Fibroblast of lung (primary cell): ENCODE data around the gene RNF2. TPM values are rescaled to one million over a fixed set of nuclear protein-coding genes. Genes with fewer than 3 reads are reported as not detected.
A peak's percentile ranks its signal among the peaks of the same experiment; 100 is the strongest.

Experiments used
- DNase-seq, 2 donors: peaks; one replicate each; pipeline versions ENCODE4 v3.0.0 to v3.0.0-alpha.2; 2010; ENCODE audit warnings: low read depth in 2 of 2
- H2AFZ ChIP-seq: 2 replicates; pipeline ENCODE4 v1.5.1; 2012; ENCODE audit warnings: low read length, control low read depth, inconsistent platforms
- H3K27ac ChIP-seq: 2 replicates; pipeline ENCODE4 v1.5.1; 2011; ENCODE audit warnings: low read length, control low read depth; ENCODE audit not compliant: insufficient read depth
- H3K27me3 ChIP-seq: 2 replicates; pipeline ENCODE4 v1.5.1; 2011; ENCODE audit warnings: mild to moderate bottlenecking, low read length; ENCODE audit not compliant: control insufficient read depth, insufficient read depth
- H3K36me3 ChIP-seq: 2 replicates; pipeline ENCODE4 v1.5.1; 2011; ENCODE audit warnings: low read length; ENCODE audit not compliant: control insufficient read depth, insufficient read depth
- H3K4me1 ChIP-seq: 2 replicates; pipeline ENCODE4 v1.5.1; 2011; ENCODE audit warnings: low read length; ENCODE audit not compliant: control insufficient read depth, insufficient read depth; ENCODE audit errors: extremely low read depth
- H3K4me2 ChIP-seq: 2 replicates; pipeline ENCODE4 v1.5.1; 2011; ENCODE audit warnings: low read length, control low read depth; ENCODE audit not compliant: insufficient read depth; ENCODE audit errors: extremely low read depth
- H3K4me3 ChIP-seq, 4 experiments: fragments of 200-600 bp in 1 of 4; sonication (generic) in 1 of 4; replicated peaks in 1 of 4; 2 replicates each; pipeline ENCODE4 v1.5.1; 2011 to 2016; ENCODE audit warnings: low read length in 4 of 4, low read depth in 3 of 4, mild to moderate bottlenecking in 3 of 4, control low read depth in 2 of 4, inconsistent platforms in 1 of 4, mixed read lengths in 1 of 4; ENCODE audit not compliant: insufficient read depth in 1 of 4; ENCODE audit errors: control extremely low read depth in 1 of 4
- H3K79me2 ChIP-seq: 2 replicates; pipeline ENCODE4 v1.5.1; 2012; ENCODE audit warnings: mild to moderate bottlenecking, low read length, inconsistent platforms; ENCODE audit not compliant: control insufficient read depth, insufficient read depth
- H3K9ac ChIP-seq: 2 replicates; pipeline ENCODE4 v1.5.1; 2011; ENCODE audit warnings: mild to moderate bottlenecking, low read length, control low read depth; ENCODE audit not compliant: insufficient read depth
- H3K9me3 ChIP-seq: 2 replicates; pipeline ENCODE4 v1.5.1; 2012; ENCODE audit warnings: low read depth, low read length; ENCODE audit not compliant: control insufficient read depth, insufficient read depth
- H4K20me1 ChIP-seq: 2 replicates; pipeline ENCODE4 v1.5.1; 2011; ENCODE audit warnings: low read length; ENCODE audit not compliant: control insufficient read depth, insufficient read depth; ENCODE audit errors: extremely low read depth
- EZH2 ChIP-seq: IDR thresholded peaks from 2 replicates; pipeline ENCODE4 v1.5.1; 2012; ENCODE audit warnings: low read length, control low read depth, mild to moderate bottlenecking; ENCODE audit errors: missing control alignments
- polyA plus RNA-seq, 2 donors: library from polyadenylated mRNA; depleted of rRNA in 1 of 2; stranded (reverse) in 1 of 2; unstranded in 1 of 2; fragments of >200 nt; gene quantifications; 2 replicates each; pipeline ENCODE4 v1.2.1, GENCODE V29; 2011 to 2012; ENCODE audit warnings: missing spikeins in 1 of 2
- total RNA-seq: library from RNA; depleted of rRNA; stranded (reverse); fragments of >200 nt; gene quantifications from 2 replicates; pipeline ENCODE4 v1.2.1, GENCODE V29; 2014
- TF ChIP-seq, protein P1 (sequence below), 2 donors: IDR thresholded peaks in 1 of 2; conservative IDR thresholded peaks in 1 of 2; 1 replicate in 1 of 2; 2 replicates in 1 of 2; pipeline ENCODE4 v1.5.1; 2011 to 2012; ENCODE audit warnings: low read length in 2 of 2, control low read depth in 1 of 2, inconsistent platforms in 1 of 2, low read depth in 1 of 2, mild to moderate bottlenecking in 1 of 2

The RNF2 gene
- total and polyA plus RNA-seq, 2 donors (not counting 1 experiment from before 2014, with no cell fraction given), result 19.7 to 40.6 TPM

DNA sequence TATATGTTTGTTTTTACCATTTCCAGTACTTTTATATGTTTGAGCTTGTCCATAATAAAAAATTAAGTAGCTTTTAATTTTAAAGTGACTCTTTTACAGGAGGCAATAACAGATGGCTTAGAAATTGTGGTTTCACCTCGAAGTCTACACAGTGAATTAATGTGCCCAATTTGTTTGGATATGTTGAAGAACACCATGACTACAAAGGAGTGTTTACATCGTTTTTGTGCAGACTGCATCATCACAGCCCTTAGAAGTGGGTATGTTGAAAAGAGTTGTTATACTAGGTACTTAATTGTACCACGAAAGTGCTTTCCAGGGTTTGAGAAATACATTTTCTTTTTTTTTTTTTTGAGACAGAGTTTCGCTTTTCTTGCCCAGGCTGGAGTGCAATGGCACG is 46.1 kb downstream of the RNF2 start:
- Histone ChIP-seq H3K4me1 (no peaks in the 10 kb centered on the region), H3K4me3 (no peak overlapping the region), H4K20me1 (no peaks in the 10 kb centered on the region), H3K9ac (no peak overlapping the region), H3K9me3 (no peaks in the 10 kb centered on the region), H3K27ac (no peak overlapping the region), H2AFZ (no peak overlapping the region), H3K27me3 (no peaks in the 10 kb centered on the region), H3K79me2 (no peaks in the 10 kb centered on the region), H3K36me3 (no peaks in the 10 kb centered on the region), H3K4me2 (no peak overlapping the region)
- TF ChIP-seq EZH2, result no peak
- TF ChIP-seq, protein P1, sequence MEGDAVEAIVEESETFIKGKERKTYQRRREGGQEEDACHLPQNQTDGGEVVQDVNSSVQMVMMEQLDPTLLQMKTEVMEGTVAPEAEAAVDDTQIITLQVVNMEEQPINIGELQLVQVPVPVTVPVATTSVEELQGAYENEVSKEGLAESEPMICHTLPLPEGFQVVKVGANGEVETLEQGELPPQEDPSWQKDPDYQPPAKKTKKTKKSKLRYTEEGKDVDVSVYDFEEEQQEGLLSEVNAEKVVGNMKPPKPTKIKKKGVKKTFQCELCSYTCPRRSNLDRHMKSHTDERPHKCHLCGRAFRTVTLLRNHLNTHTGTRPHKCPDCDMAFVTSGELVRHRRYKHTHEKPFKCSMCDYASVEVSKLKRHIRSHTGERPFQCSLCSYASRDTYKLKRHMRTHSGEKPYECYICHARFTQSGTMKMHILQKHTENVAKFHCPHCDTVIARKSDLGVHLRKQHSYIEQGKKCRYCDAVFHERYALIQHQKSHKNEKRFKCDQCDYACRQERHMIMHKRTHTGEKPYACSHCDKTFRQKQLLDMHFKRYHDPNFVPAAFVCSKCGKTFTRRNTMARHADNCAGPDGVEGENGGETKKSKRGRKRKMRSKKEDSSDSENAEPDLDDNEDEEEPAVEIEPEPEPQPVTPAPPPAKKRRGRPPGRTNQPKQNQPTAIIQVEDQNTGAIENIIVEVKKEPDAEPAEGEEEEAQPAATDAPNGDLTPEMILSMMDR (conservative IDR thresholded peaks at IDR 0.05 in 1 of 2, IDR thresholded peaks at IDR 0.05 in 1 of 2; ENCODE audit: low read depth in 1 of 2, low read length in 2 of 2), result no peak
- DNase-seq, result no peak

DNA sequence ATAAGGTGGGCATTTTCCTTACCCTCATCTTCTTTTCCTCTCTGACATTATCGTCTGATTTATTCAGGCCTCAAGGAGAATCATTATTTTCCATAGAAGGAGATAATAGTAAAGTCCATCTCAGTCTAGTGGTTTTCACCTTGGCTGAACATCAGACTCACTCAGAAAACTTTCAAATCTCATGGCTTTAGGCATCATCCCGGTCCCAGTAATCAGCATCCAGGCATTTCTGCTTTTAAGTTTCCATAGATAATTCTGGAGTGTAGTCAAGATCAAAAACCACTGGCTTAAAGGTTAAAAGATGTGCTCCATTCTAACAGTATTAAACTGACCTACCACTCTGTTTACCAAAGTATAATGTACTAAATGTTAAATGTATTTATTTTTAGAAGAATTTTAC is 49.4 kb downstream of the RNF2 start:
- no peak overlapping the region for H3K4me3 ChIP-seq
- no peaks in the 10 kb centered on the region for H4K20me1 ChIP-seq
- H3K27ac ChIP-seq, result no peak overlapping the region
- no peak overlapping the region for H3K4me2 ChIP-seq
- TF ChIP-seq, protein P1 (conservative IDR thresholded peaks at IDR 0.05 in 1 of 2, IDR thresholded peaks at IDR 0.05 in 1 of 2; ENCODE audit: low read depth in 1 of 2, low read length in 2 of 2), result no peak
- no peak for TF ChIP-seq EZH2
- H2AFZ ChIP-seq, result no peak overlapping the region
- DNase-seq, result no peak
- H3K36me3 ChIP-seq, result peaks cover 1% of the 10 kb centered on the region
- H3K9me3 ChIP-seq, result no peaks in the 10 kb centered on the region
- no peaks in the 10 kb centered on the region for H3K4me1 ChIP-seq
- no peaks in the 10 kb centered on the region for H3K79me2 ChIP-seq
- no peak overlapping the region for H3K9ac ChIP-seq
- no peaks in the 10 kb centered on the region for H3K27me3 ChIP-seq

DNA sequence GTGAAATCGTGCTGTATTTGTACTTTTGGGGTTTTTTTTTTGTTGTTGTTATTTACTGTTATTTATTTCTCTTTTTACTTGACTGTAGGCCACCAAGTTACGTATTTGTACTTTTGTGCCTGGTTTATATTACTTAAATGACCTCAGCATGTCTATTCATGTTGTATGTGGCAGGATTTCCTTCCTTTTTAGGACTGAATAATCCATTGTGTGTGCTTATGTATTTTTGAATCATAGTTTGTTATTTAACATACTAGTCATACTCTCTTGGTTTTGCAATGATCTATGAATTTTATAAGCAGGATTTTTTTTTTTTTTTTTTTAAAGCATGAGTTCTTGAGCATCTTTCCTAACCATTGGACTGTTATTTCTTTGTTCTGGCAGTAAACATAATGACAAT is 51.2 kb downstream of the RNF2 start:
- DNase-seq, result peak in 1 of 2 donors; percentile 33
- H3K9me3 ChIP-seq, result no peaks in the 10 kb centered on the region
- no peak overlapping the region for H3K4me2 ChIP-seq
- no peak overlapping the region for H3K27ac ChIP-seq
- H2AFZ ChIP-seq, result no peak overlapping the region
- H4K20me1 ChIP-seq, result no peaks in the 10 kb centered on the region
- H3K36me3 ChIP-seq, result peaks cover 1% of the 10 kb centered on the region
- no peak overlapping the region for H3K9ac ChIP-seq
- no peaks in the 10 kb centered on the region for H3K79me2 ChIP-seq
- H3K27me3 ChIP-seq, result no peaks in the 10 kb centered on the region
- H3K4me1 ChIP-seq, result no peaks in the 10 kb centered on the region
- H3K4me3 ChIP-seq, result no peak overlapping the region
- no peak for TF ChIP-seq EZH2
- TF ChIP-seq, protein P1 (conservative IDR thresholded peaks at IDR 0.05 in 1 of 2, IDR thresholded peaks at IDR 0.05 in 1 of 2; ENCODE audit: low read depth in 1 of 2, low read length in 2 of 2), result no peak
